ENCODE measurements around the gene RWDD4.

DNA sequence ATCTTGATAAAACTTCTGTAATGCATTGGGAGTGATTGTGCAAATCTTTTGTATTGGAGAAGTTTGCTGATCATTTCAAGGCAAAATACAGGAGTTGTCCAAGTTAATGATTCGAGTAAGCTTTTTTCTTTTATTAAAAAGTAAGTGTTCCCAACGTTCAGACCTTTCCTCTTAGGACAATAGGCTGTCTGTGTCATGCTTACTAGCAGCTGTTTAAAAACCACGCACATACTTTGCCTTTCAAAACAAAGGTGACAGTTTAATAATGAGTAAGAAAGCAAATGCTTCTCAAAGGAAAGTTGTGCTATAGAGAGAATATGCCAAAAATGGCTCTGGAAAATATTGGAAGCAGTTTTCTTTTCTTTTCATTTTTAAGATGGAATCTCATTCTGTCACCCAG is 11.3 kb upstream of the RWDD4 start:
- no peak for TF ChIP-seq EZH2 (IDR thresholded peaks at IDR 0.05; ENCODE audit: insufficient read depth, low read length)
- TF ChIP-seq, protein P1, sequence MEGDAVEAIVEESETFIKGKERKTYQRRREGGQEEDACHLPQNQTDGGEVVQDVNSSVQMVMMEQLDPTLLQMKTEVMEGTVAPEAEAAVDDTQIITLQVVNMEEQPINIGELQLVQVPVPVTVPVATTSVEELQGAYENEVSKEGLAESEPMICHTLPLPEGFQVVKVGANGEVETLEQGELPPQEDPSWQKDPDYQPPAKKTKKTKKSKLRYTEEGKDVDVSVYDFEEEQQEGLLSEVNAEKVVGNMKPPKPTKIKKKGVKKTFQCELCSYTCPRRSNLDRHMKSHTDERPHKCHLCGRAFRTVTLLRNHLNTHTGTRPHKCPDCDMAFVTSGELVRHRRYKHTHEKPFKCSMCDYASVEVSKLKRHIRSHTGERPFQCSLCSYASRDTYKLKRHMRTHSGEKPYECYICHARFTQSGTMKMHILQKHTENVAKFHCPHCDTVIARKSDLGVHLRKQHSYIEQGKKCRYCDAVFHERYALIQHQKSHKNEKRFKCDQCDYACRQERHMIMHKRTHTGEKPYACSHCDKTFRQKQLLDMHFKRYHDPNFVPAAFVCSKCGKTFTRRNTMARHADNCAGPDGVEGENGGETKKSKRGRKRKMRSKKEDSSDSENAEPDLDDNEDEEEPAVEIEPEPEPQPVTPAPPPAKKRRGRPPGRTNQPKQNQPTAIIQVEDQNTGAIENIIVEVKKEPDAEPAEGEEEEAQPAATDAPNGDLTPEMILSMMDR (IDR thresholded peaks at IDR 0.05; ENCODE audit: insufficient read depth, low read depth, low read length) = no peak
